Stimulated activated CD4-positive, alpha-beta T cell treated with anti-CD3 and anti-CD28 coated beads, Interleukin-15, amount 100 ng/mL, for 24 hours (primary cell): ENCODE results near the gene LSP1.

Experiments
- DNase-seq: peaks from one replicate; pipeline ENCODE4 v3.0.0-alpha.2; 2020

LSP1 gene

GRCh38 chr11:1825039-1825740 is 27.7 kb upstream of the LSP1 start:
- peak; percentile 47 for DNase-seq

GRCh38 chr11:1825785-1826451 is 27.0 kb upstream of the LSP1 start:
- DNase-seq, result no peak

GRCh38 chr11:1826552-1827094 is 26.3 kb upstream of the LSP1 start:
- DNase-seq, result no peak

GRCh38 chr11:1827095-1827813 is 25.6 kb upstream of the LSP1 start:
- DNase-seq, result no peak

GRCh38 chr11:1827931-1828330 is 25.0 kb upstream of the LSP1 start:
- DNase-seq, result no peak

GRCh38 chr11:1828542-1828941 is 24.3 kb upstream of the LSP1 start:
- DNase-seq, result no peak

- no peak for DNase-seq
Observed at GRCh38 chr11:1829039-1829820, 23.7 kb upstream of the LSP1 start.

GRCh38 chr11:1830004-1830321 is 22.9 kb upstream of the LSP1 start:
- DNase-seq, result no peak

- no peak for DNase-seq
Observed at GRCh38 chr11:1830322-1831223, 22.3 kb upstream of the LSP1 start.

GRCh38 chr11:1831338-1832210 is 21.3 kb upstream of the LSP1 start:
- DNase-seq, result no peak

GRCh38 chr11:1832211-1832919 is 20.5 kb upstream of the LSP1 start:
- peak; percentile 73 for DNase-seq

GRCh38 chr11:1832920-1833295 is 20.0 kb upstream of the LSP1 start:
- DNase-seq, result no peak

- no peak for DNase-seq
Observed at GRCh38 chr11:1834062-1834610, 18.7 kb upstream of the LSP1 start.

- DNase-seq, result no peak
Observed at GRCh38 chr11:1834779-1835670, 17.9 kb upstream of the LSP1 start, which contains the start of gene SYT8. Gene SYT8 (plus strand): TSS chr11:1834990. CDS start chr11:1835106, 116 bp downstream.

- no peak for DNase-seq
Observed at GRCh38 chr11:1835671-1836010, 17.2 kb upstream of the LSP1 start.

GRCh38 chr11:1836011-1836945 is 16.6 kb upstream of the LSP1 start:
- no peak for DNase-seq

GRCh38 chr11:1837171-1838076 is 15.5 kb upstream of the LSP1 start:
- DNase-seq, result peak; percentile 85
